Suprapubic skin (tissue), 3 donors: Measurements from ENCODE around the gene CYBC1.

ENCODE experiments used
- EP300 ChIP-seq: sonication (generic); formaldehyde crosslinking; IDR thresholded peaks from one replicate; pipeline ENCODE4 v1.6.1; 2017; ENCODE audit warnings: antibody characterized with exemption
- TF ChIP-seq, protein P1 (sequence below), 2 donors: fragments of 200-600 bp in 1 of 2; fragments of 450-650 bp in 1 of 2; sonication (generic) in 1 of 2; IDR thresholded peaks; one replicate each; pipeline ENCODE4 v1.5.1; 2016 to 2019; ENCODE audit warnings: antibody characterized with exemption in 2 of 2, mild to moderate bottlenecking in 1 of 2, moderate library complexity in 1 of 2

DNA sequence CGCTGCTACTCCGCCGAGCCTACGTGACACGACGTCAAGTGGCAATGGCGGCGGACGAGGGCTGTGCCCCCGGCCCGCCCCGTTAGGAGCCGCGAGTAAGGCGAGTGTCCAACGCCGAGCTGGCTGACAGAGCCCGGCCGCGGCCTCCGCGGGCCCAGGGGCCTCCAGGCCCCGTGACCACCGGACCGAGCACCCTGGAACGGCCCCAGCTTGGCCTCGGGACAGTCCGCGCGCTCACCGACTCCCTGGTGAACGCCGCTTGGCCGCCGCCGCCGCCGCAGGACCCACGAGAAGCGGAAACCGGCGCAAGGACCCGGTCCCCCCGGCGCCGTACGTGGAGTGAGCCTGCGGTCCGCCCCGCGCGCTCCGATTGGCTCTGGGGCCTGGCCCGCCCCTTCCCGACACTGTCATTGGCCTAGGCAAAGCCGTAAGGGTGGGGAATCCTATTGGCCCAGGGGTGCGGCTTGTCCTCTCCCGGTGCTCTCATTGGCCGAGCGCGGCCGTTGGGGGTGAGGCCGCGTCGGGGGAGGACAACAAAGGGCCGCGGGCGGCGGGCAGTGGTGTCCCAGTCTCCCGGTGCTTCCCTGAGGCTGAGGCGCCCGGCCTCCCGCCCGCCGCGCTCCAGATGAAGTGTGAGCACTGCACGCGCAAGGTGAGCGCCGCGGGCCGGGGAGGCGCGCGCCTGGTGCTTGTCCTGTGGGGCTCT is 7.8 kb upstream of the CYBC1 start, which contains the start of gene NARF:
- TF ChIP-seq, protein P1, sequence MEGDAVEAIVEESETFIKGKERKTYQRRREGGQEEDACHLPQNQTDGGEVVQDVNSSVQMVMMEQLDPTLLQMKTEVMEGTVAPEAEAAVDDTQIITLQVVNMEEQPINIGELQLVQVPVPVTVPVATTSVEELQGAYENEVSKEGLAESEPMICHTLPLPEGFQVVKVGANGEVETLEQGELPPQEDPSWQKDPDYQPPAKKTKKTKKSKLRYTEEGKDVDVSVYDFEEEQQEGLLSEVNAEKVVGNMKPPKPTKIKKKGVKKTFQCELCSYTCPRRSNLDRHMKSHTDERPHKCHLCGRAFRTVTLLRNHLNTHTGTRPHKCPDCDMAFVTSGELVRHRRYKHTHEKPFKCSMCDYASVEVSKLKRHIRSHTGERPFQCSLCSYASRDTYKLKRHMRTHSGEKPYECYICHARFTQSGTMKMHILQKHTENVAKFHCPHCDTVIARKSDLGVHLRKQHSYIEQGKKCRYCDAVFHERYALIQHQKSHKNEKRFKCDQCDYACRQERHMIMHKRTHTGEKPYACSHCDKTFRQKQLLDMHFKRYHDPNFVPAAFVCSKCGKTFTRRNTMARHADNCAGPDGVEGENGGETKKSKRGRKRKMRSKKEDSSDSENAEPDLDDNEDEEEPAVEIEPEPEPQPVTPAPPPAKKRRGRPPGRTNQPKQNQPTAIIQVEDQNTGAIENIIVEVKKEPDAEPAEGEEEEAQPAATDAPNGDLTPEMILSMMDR (IDR thresholded peaks at IDR 0.05), result no peak
- no peak for TF ChIP-seq EP300
